Gastroesophageal sphincter (tissue), 3 donors: ENCODE measurements around the gene CFAP46.

Experiments
- CTCF ChIP-seq, 4 experiments: fragments of 200-600 bp in 2 of 4; fragments of 450-650 bp in 2 of 4; sonication (generic) in 1 of 4; IDR thresholded peaks; one replicate each; pipeline ENCODE4 v1.5.1; 2017 to 2019; ENCODE audit warnings: antibody characterized with exemption in 4 of 4, mild to moderate bottlenecking in 2 of 4, moderate library complexity in 2 of 4
- POLR2AphosphoS5 ChIP-seq: sonication (generic); formaldehyde crosslinking; IDR thresholded peaks from one replicate; pipeline ENCODE4 v1.6.1; 2017; ENCODE audit warnings: antibody characterized with exemption

DNA sequence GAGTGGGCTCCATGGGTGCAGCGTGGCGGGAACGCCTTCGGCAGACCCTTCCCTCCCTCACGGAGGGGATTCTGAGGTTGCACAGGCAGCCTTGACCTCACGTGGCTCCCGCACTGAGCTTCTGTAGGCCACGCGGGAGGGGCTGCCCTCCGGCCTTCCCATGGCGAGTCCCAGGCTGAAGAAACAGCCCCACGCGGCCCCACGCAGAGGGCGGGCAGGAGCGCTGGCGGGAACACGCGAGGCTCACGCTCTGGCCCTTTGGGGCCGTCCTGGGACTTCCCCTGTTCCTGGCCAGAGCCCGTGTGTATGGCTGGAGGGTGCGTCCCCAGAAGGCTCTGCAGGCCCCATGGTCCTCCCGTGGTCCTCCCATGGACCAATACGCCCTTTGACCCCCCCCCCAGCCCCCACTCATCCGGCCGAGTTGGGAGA lies 134.7 kb downstream of the CFAP46 start:
- TF ChIP-seq CTCF (IDR thresholded peaks at IDR 0.05) (no peak), POLR2AphosphoS5 (no peak)
